Stimulated activated CD4-positive, alpha-beta T cell treated with anti-CD3 and anti-CD28 coated beads, Interleukin-4, amount 100 ng/mL, for 24 hours (primary cell): ENCODE data around the gene PTPRN2.

Experiments used
- DNase-seq: peaks from one replicate; pipeline ENCODE4 v3.0.0-alpha.2; 2020

PTPRN2 gene

GRCh38 chr7:158097453-158098124 is 490.0 kb downstream of the PTPRN2 start:
- no peak for DNase-seq

- DNase-seq = no peak
Measured at GRCh38 chr7:158097106-158097452, 490.5 kb downstream of the PTPRN2 start.

- no peak for DNase-seq
Measured at GRCh38 chr7:158096582-158096981, 491.0 kb downstream of the PTPRN2 start.

GRCh38 chr7:158094671-158095226 is 492.9 kb downstream of the PTPRN2 start:
- DNase-seq = no peak

- no peak for DNase-seq
Measured at GRCh38 chr7:158094046-158094445, 493.6 kb downstream of the PTPRN2 start.

GRCh38 chr7:158093156-158093796 is 494.3 kb downstream of the PTPRN2 start:
- no peak for DNase-seq

GRCh38 chr7:158087196-158087595 is 500.4 kb downstream of the PTPRN2 start:
- DNase-seq = no peak

GRCh38 chr7:158085741-158086695 is 501.6 kb downstream of the PTPRN2 start:
- DNase-seq = no peak

GRCh38 chr7:158084555-158084954 is 503.1 kb downstream of the PTPRN2 start:
- DNase-seq = no peak

GRCh38 chr7:158083526-158084310 is 503.9 kb downstream of the PTPRN2 start:
- DNase-seq = no peak

- DNase-seq = no peak
Measured at GRCh38 chr7:158082761-158083160, 504.9 kb downstream of the PTPRN2 start.

- no peak for DNase-seq
Measured at GRCh38 chr7:158080899-158081445, 506.7 kb downstream of the PTPRN2 start.

GRCh38 chr7:158077934-158078910 is 509.4 kb downstream of the PTPRN2 start:
- DNase-seq = no peak

GRCh38 chr7:158077151-158077840 is 510.3 kb downstream of the PTPRN2 start:
- DNase-seq = no peak

GRCh38 chr7:158076656-158077055 is 511.0 kb downstream of the PTPRN2 start:
- no peak for DNase-seq

GRCh38 chr7:158076215-158076614 is 511.4 kb downstream of the PTPRN2 start:
- no peak for DNase-seq

GRCh38 chr7:158075633-158076001 is 512.0 kb downstream of the PTPRN2 start:
- DNase-seq = no peak

GRCh38 chr7:158074896-158075632 is 512.6 kb downstream of the PTPRN2 start:
- DNase-seq = no peak
